GM23338 (cell line): Measurements from ENCODE around the gene TRAF3. TPM values are rescaled to one million over a fixed set of nuclear protein-coding genes. Genes with fewer than 3 reads are reported as not detected.

ENCODE experiments used
- ATAC-seq: fragments of 200-7000 bp; cut with Tn5 transposase; 3 replicates; pipeline ENCODE4 v1.9.1; 2020
- DNase-seq: peaks from one replicate; pipeline ENCODE4 v3.0.0-alpha.2; 2015; ENCODE audit warnings: low spot score
- H2AFZ ChIP-seq: fragments of 200-600 bp; sonication (generic); 2 replicates; pipeline ENCODE4 v1.8.0; 2016; ENCODE audit warnings: antibody characterized with exemption, mild to moderate bottlenecking, moderate library complexity
- H3F3A ChIP-seq: fragments of 200-600 bp; sonication (generic); replicated peaks from 2 replicates; pipeline ENCODE4 v1.8.0; 2017; ENCODE audit warnings: antibody characterized with exemption, mixed run types, low read depth
- H3K27ac ChIP-seq: fragments of 200-600 bp; sonication (generic); 2 replicates; pipeline ENCODE4 v1.6.1; 2016; ENCODE audit warnings: low read depth
- H3K27me3 ChIP-seq: fragments of 200-600 bp; sonication (generic); 2 replicates; pipeline ENCODE4 v1.8.0; 2016; ENCODE audit warnings: mild to moderate bottlenecking, mixed run types, moderate library complexity; ENCODE audit not compliant: insufficient read depth
- H3K36me3 ChIP-seq: fragments of 200-600 bp; sonication (generic); 2 replicates; pipeline ENCODE4 v1.8.0; 2016; ENCODE audit warnings: mild to moderate bottlenecking; ENCODE audit not compliant: insufficient read depth
- H3K4me1 ChIP-seq: fragments of 200-600 bp; sonication (generic); 2 replicates; pipeline ENCODE4 v1.8.0; 2016; ENCODE audit warnings: mild to moderate bottlenecking, moderate library complexity; ENCODE audit not compliant: insufficient read depth
- H3K4me2 ChIP-seq: fragments of 200-600 bp; sonication (generic); 2 replicates; pipeline ENCODE4 v1.7.1; 2017; ENCODE audit warnings: mixed run types
- H3K4me3 ChIP-seq: fragments of 200-600 bp; sonication (generic); 2 replicates; pipeline ENCODE4 v1.6.1; 2016; ENCODE audit warnings: mixed run types
- H3K79me2 ChIP-seq: fragments of 200-600 bp; sonication (generic); replicated peaks from 2 replicates; pipeline ENCODE4 v1.8.0; 2017; ENCODE audit warnings: mild to moderate bottlenecking; ENCODE audit not compliant: insufficient read depth
- H3K9me2 ChIP-seq: fragments of 200-600 bp; sonication (generic); 2 replicates; pipeline ENCODE4 v1.8.0; 2017; ENCODE audit not compliant: insufficient read depth
- H4K20me1 ChIP-seq: fragments of 200-600 bp; sonication (generic); replicated peaks from 2 replicates; pipeline ENCODE4 v1.8.0; 2017; ENCODE audit warnings: mild to moderate bottlenecking; ENCODE audit not compliant: insufficient read depth
- H3K27ac Mint-ChIP-seq: 2 replicates; pipeline ENCODE4 v1.8.0; 2020; ENCODE audit warnings: inconsistent platforms, mild to moderate bottlenecking, moderate library complexity, mixed read lengths
- H3K27me3 Mint-ChIP-seq: 3 replicates; pipeline ENCODE4 v1.8.0; 2022; ENCODE audit warnings: low read depth, mild to moderate bottlenecking, moderate library complexity, mixed read lengths, inconsistent platforms; ENCODE audit not compliant: insufficient read depth, poor library complexity
- H3K36me3 Mint-ChIP-seq: 3 replicates; pipeline ENCODE4 v1.8.0; 2021; ENCODE audit warnings: low read depth, mild to moderate bottlenecking, inconsistent platforms, moderate library complexity, mixed read lengths
- H3K4me1 Mint-ChIP-seq: 3 replicates; pipeline ENCODE4 v1.8.0; 2020; ENCODE audit warnings: mild to moderate bottlenecking, inconsistent platforms, mixed read lengths
- H3K4me3 Mint-ChIP-seq: 3 replicates; pipeline ENCODE4 v1.8.0; 2021; ENCODE audit warnings: moderate library complexity, mild to moderate bottlenecking, inconsistent platforms, mixed read lengths
- H3K9me3 Mint-ChIP-seq: 3 replicates; pipeline ENCODE4 v1.8.0; 2020; ENCODE audit warnings: moderate library complexity, mild to moderate bottlenecking, inconsistent platforms, mixed read lengths
- CREB1 ChIP-seq: fragments of 250-450 bp; sonication (Bioruptor Pico); IDR thresholded peaks from 2 replicates; pipeline ENCODE4 v1.5.0; 2020; ENCODE audit warnings: low read depth, mild to moderate bottlenecking, moderate library complexity
- CTCF ChIP-seq, 2 experiments: fragments of 200-600 bp in 1 of 2; sonication (generic) in 1 of 2; conservative IDR thresholded peaks; 2 replicates each; pipeline versions ENCODE4 v1.5.1 to v1.6.1; 2016 to 2017; ENCODE audit warnings: antibody characterized with exemption in 2 of 2, low read depth in 2 of 2, mild to moderate bottlenecking in 2 of 2, moderate library complexity in 1 of 2
- ETS1 ChIP-seq: IDR thresholded peaks from 2 replicates; pipeline ENCODE4 v1.6.1; 2016; ENCODE audit warnings: antibody characterized with exemption
- EZH2 ChIP-seq: fragments of 200-600 bp; sonication (generic); IDR thresholded peaks from one replicate; pipeline ENCODE4 v1.8.0; 2017; ENCODE audit warnings: antibody characterized with exemption, mild to moderate bottlenecking, low read depth; ENCODE audit not compliant: unreplicated experiment
- EZH2phosphoT487 ChIP-seq: fragments of 200-600 bp; sonication (generic); IDR thresholded peaks from one replicate; pipeline ENCODE4 v1.8.1; 2018; ENCODE audit warnings: antibody characterized with exemption; ENCODE audit not compliant: unreplicated experiment
- JUNB ChIP-seq: IDR thresholded peaks from one replicate; pipeline ENCODE4 v1.6.1; 2016; ENCODE audit warnings: antibody characterized with exemption; ENCODE audit not compliant: unreplicated experiment
- NANOG ChIP-seq: IDR thresholded peaks from 2 replicates; pipeline ENCODE4 v1.6.1; 2016; ENCODE audit warnings: antibody characterized with exemption, borderline replicate concordance
- POLR2AphosphoS5 ChIP-seq: IDR thresholded peaks from 2 replicates; pipeline ENCODE4 v1.6.1; 2016; ENCODE audit warnings: antibody characterized with exemption, low read depth
- REST ChIP-seq: IDR thresholded peaks from one replicate; pipeline ENCODE4 v1.6.1; 2018; ENCODE audit warnings: antibody characterized with exemption; ENCODE audit not compliant: unreplicated experiment
- STAT1 ChIP-seq: IDR thresholded peaks from one replicate; pipeline ENCODE4 v1.6.1; 2016; ENCODE audit warnings: antibody characterized with exemption; ENCODE audit not compliant: unreplicated experiment
- ZNF114 ChIP-seq: fragments of 250-450 bp; sonication (Bioruptor Pico); IDR thresholded peaks from 2 replicates; pipeline ENCODE4 v1.5.0; 2020; ENCODE audit warnings: mild to moderate bottlenecking, moderate library complexity
- ZNF331 ChIP-seq: fragments of 250-450 bp; sonication (Bioruptor Pico); IDR thresholded peaks from 2 replicates; pipeline ENCODE4 v1.5.0; 2020; ENCODE audit warnings: low read depth, mild to moderate bottlenecking, moderate library complexity
- ZNF462 ChIP-seq: fragments of 250-450 bp; sonication (Bioruptor Pico); IDR thresholded peaks from 2 replicates; pipeline ENCODE4 v1.5.0; 2020; ENCODE audit warnings: mild to moderate bottlenecking, moderate library complexity
- polyA plus RNA-seq: library from polyadenylated mRNA; unstranded; fragments of >200 nt; fragmentation: Nextera tagmentation; extraction: Ambion mirVana; gene quantifications from 2 replicates; pipeline ENCODE4 v1.2.1, GENCODE V29; 2016
- total RNA-seq: library from RNA; depleted of rRNA; stranded (reverse); fragments of >200 nt; shearing (Covaris generic); gene quantifications from 2 replicates; pipeline ENCODE4 v1.2.3, GENCODE V29; 2014

The TRAF3 gene
- total and polyA plus RNA-seq, 2 experiments from 2014 or later, result 3.7 to 9.3 TPM

- DNase-seq (no peak), ATAC-seq (no peak)
- TF ChIP-seq ZNF462 (CRISPR knock-in tag), result no peak
- TF ChIP-seq NANOG, result no peak
- no peak for TF ChIP-seq EZH2phosphoT487
- TF ChIP-seq STAT1, result no peak
- TF ChIP-seq JUNB, result no peak
- TF ChIP-seq CTCF (conservative IDR thresholded peaks at IDR 0.05; ENCODE audit: low read depth in 2 of 2), result no peak
- TF ChIP-seq EZH2, result no peak
- TF ChIP-seq POLR2AphosphoS5, result no peak
- no peak for TF ChIP-seq REST
- no peak for TF ChIP-seq ETS1
- no peak for TF ChIP-seq ZNF331 (CRISPR knock-in tag)
- TF ChIP-seq CREB1 (CRISPR knock-in tag), result no peak
- no peak for TF ChIP-seq ZNF114
- Histone ChIP-seq H3K27me3 (peaks cover 37% of the 10 kb centered on the region), H3K4me2 (no peak overlapping the region), H3F3A (no peaks in the 10 kb centered on the region), H4K20me1 (0 out of 2 replicates have a peak, but pooled peaks cover 4% of the 10 kb centered on the region), H3K4me3 (no peak overlapping the region), H3K27ac (no peak overlapping the region), H3K36me3 (no peaks in the 10 kb centered on the region), H3K79me2 (no peaks in the 10 kb centered on the region), H2AFZ (no peak overlapping the region), H3K4me1 (no peaks in the 10 kb centered on the region), H3K9me2 (no peaks in the 10 kb centered on the region)
- Mint-ChIP-seq H3K27ac (no peak overlapping the region), H3K27me3 (peaks cover 39% of the 10 kb centered on the region), H3K9me3 (no peaks in the 10 kb centered on the region), H3K4me3 (no peak overlapping the region; the same call in 2 of the 3 replicates), H3K36me3 (peaks cover 16% of the 10 kb centered on the region; the same call in 2 of the 3 replicates), H3K4me1 (no peaks in the 10 kb centered on the region)
These were observed 155.4 kb downstream of the TRAF3 start for GRCh38 chr14:102932484-102933248.
